ENCODE measurements around the gene FHOD1. TPM values are rescaled to one million over a fixed set of nuclear protein-coding genes. Genes with fewer than 3 reads are reported as not detected.

The FHOD1 gene
- total and polyA plus RNA-seq, 2 of the 13 experiments (the other 11 are each of a cell fraction or from before 2014, with no cell fraction given) = 20.0 to 20.8 TPM

- TF ChIP-seq HMGXB4 (CRISPR knock-in tag; IDR thresholded peaks at IDR 0.05; ENCODE audit: borderline replicate concordance in 1 of 2, low read depth in 1 of 2) (peak; percentile 93 to 95; a peak in 3 of 4 replicates), ZNF879 (CRISPR knock-in tag; IDR thresholded peaks at IDR 0.05) (no peak), SRSF1 (optimal IDR thresholded peaks at IDR 0.05; ENCODE audit: low read depth, low read length) (peak; percentile 87), HIC2 (CRISPR knock-in tag; IDR thresholded peaks at IDR 0.05; ENCODE audit: low read depth) (peak; percentile 69; the same call in 1 of the 2 replicates), TOE1 (CRISPR knock-in tag; IDR thresholded peaks at IDR 0.05) (peak; percentile 71; the same call in 1 of the 2 replicates), CBFB (CRISPR knock-in tag; IDR thresholded peaks at IDR 0.05) (peak; percentile 99), REXO4 (CRISPR knock-in tag; IDR thresholded peaks at IDR 0.05; ENCODE audit: borderline replicate concordance) (no peak), ZBTB21 (CRISPR knock-in tag; IDR thresholded peaks at IDR 0.05) (peak; percentile 55), JUN (CRISPR knock-in tag; IDR thresholded peaks at IDR 0.05) (no peak), NFYC (CRISPR knock-in tag; IDR thresholded peaks at IDR 0.05) (peak; percentile 73), ATM (IDR thresholded peaks at IDR 0.05; ENCODE audit: borderline replicate concordance) (no peak; the same call in 1 of the 2 replicates), HNRNPLL (IDR thresholded peaks at IDR 0.05; ENCODE audit: low read depth, low read length, poor library complexity, severe bottlenecking) (peak; percentile 81), ZKSCAN1 (IDR thresholded peaks at IDR 0.05; ENCODE audit: low read length) (peak; percentile 89; the same call in 1 of the 2 replicates), MED13 (CRISPR knock-in tag; IDR thresholded peaks at IDR 0.05) (0 out of 2 replicates have a peak, but pooled peaks have one; percentile 60), NFAT5 (CRISPR knock-in tag; IDR thresholded peaks at IDR 0.05) (peak; percentile 82)
- TF ChIP-seq, protein P1, sequence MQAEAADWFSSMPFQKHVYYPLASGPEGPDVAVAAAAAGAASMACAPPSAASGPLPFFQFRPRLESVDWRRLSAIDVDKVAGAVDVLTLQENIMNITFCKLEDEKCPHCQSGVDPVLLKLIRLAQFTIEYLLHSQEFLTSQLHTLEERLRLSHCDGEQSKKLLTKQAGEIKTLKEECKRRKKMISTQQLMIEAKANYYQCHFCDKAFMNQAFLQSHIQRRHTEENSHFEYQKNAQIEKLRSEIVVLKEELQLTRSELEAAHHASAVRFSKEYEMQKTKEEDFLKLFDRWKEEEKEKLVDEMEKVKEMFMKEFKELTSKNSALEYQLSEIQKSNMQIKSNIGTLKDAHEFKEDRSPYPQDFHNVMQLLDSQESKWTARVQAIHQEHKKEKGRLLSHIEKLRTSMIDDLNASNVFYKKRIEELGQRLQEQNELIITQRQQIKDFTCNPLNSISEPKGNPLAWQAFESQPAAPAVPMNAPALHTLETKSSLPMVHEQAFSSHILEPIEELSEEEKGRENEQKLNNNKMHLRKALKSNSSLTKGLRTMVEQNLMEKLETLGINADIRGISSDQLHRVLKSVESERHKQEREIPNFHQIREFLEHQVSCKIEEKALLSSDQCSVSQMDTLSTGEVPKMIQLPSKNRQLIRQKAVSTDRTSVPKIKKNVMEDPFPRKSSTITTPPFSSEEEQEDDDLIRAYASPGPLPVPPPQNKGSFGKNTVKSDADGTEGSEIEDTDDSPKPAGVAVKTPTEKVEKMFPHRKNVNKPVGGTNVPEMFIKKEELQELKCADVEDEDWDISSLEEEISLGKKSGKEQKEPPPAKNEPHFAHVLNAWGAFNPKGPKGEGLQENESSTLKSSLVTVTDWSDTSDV (CRISPR knock-in tag; IDR thresholded peaks at IDR 0.05) = peak; percentile 47; the same call in 1 of the 2 replicates
Measured at GRCh38 chr16:67226804-67227566, 20.3 kb downstream of the FHOD1 start, which contains the start of gene TMEM208 (continued).
